ENCODE data around the gene BAHCC1.

The BAHCC1 gene

GRCh38 chr17:81398176-81398831 lies 3.0 kb downstream of the BAHCC1 start:
- no peak for DNase-seq (ENCODE audit: low read depth)

GRCh38 chr17:81398832-81399411 lies 3.7 kb downstream of the BAHCC1 start:
- DNase-seq (ENCODE audit: low read depth), result no peak

- no peak for DNase-seq (ENCODE audit: low read depth)
Measured at GRCh38 chr17:81399481-81400153, 4.4 kb downstream of the BAHCC1 start.

- DNase-seq (ENCODE audit: low read depth), result no peak
Measured at GRCh38 chr17:81400154-81400977, 5.1 kb downstream of the BAHCC1 start.

GRCh38 chr17:81400996-81401722 lies 5.9 kb downstream of the BAHCC1 start:
- DNase-seq (ENCODE audit: low read depth), result no peak

- DNase-seq (ENCODE audit: low read depth), result no peak
Measured at GRCh38 chr17:81401723-81402529, 6.7 kb downstream of the BAHCC1 start.

GRCh38 chr17:81402530-81402941 lies 7.3 kb downstream of the BAHCC1 start:
- no peak for DNase-seq (ENCODE audit: low read depth)

GRCh38 chr17:81402981-81403467 lies 7.8 kb downstream of the BAHCC1 start:
- no peak for DNase-seq (ENCODE audit: low read depth)

GRCh38 chr17:81403671-81404534 lies 8.6 kb downstream of the BAHCC1 start:
- DNase-seq (ENCODE audit: low read depth), result no peak

- no peak for DNase-seq (ENCODE audit: low read depth)
Measured at GRCh38 chr17:81404558-81405165, 9.4 kb downstream of the BAHCC1 start.

- no peak for DNase-seq (ENCODE audit: low read depth)
Measured at GRCh38 chr17:81405411-81405872, 10.2 kb downstream of the BAHCC1 start.

GRCh38 chr17:81406117-81406953 lies 11.1 kb downstream of the BAHCC1 start:
- DNase-seq (ENCODE audit: low read depth), result no peak

GRCh38 chr17:81408049-81408448 lies 12.8 kb downstream of the BAHCC1 start:
- no peak for DNase-seq (ENCODE audit: low read depth)

- no peak for DNase-seq (ENCODE audit: low read depth)
Measured at GRCh38 chr17:81409190-81409935, 14.1 kb downstream of the BAHCC1 start.

- DNase-seq (ENCODE audit: low read depth), result no peak
Measured at GRCh38 chr17:81410852-81411251, 15.6 kb downstream of the BAHCC1 start.

- no peak for DNase-seq (ENCODE audit: low read depth)
Measured at GRCh38 chr17:81411305-81411704, 16.0 kb downstream of the BAHCC1 start.

GRCh38 chr17:81412490-81413093 lies 17.3 kb downstream of the BAHCC1 start:
- DNase-seq (ENCODE audit: low read depth), result peak; percentile 26

Measured in stimulated activated CD8-positive, alpha-beta memory T cell treated with anti-CD3 and anti-CD28 coated beads, Interleukin-15, amount 100 ng/mL, for 24 hours (primary cell).